Psoas muscle (tissue), 8 donors: ENCODE measurements around the gene ITM2C. TPM values are rescaled to one million over a fixed set of nuclear protein-coding genes. Genes with fewer than 3 reads are reported as not detected.

Source experiments
- ATAC-seq, 4 donors: fragments of 200-7000 bp; cut with Tn5 transposase; one replicate each; pipeline ENCODE4 v1.9.1; 2020; ENCODE audit warnings: moderate library complexity in 3 of 4, mild to moderate bottlenecking in 2 of 4
- DNase-seq, 2 donors: peaks; one replicate each; pipeline ENCODE4 v3.0.0-alpha.2; 2020
- H3K27ac ChIP-seq: fragments of 200-600 bp; one replicate; pipeline ENCODE4 v1.8.0; 2022
- H3K27me3 ChIP-seq, 3 donors: fragments of 200-600 bp in 1 of 3; one replicate each; pipeline versions ENCODE4 v1.6.1 to v1.8.0; 2013 to 2022; ENCODE audit warnings: low read length in 2 of 3, mild to moderate bottlenecking in 2 of 3, moderate library complexity in 1 of 3; ENCODE audit not compliant: insufficient read depth in 3 of 3
- H3K36me3 ChIP-seq, 2 donors: fragments of 200-600 bp in 1 of 2; one replicate each; pipeline versions ENCODE4 v1.6.1 to v1.8.0; 2013 to 2022; ENCODE audit warnings: low read depth in 1 of 2, mild to moderate bottlenecking in 1 of 2, moderate library complexity in 1 of 2; ENCODE audit not compliant: insufficient read depth in 1 of 2
- H3K4me1 ChIP-seq: fragments of 200-600 bp; one replicate; pipeline ENCODE4 v1.8.0; 2022
- H3K4me3 ChIP-seq: fragments of 200-600 bp; one replicate; pipeline ENCODE4 v1.8.0; 2022; ENCODE audit warnings: mild to moderate bottlenecking
- H3K9me3 ChIP-seq: fragments of 200-600 bp; one replicate; pipeline ENCODE4 v1.8.0; 2022
- CTCF ChIP-seq: fragments of 200-600 bp; IDR thresholded peaks from one replicate; pipeline ENCODE4 v1.8.0; 2022; ENCODE audit warnings: antibody characterized with exemption
- WGBS, 3 donors: extraction: QIAGEN DNeasy Blood & Tissue Kit; methylation state at CpG; one replicate each; pipeline versions ENCODE4 v1.1.6 to v1.1.7; 2013; 5-methylcytosine and 5-hydroxymethylcytosine counted together
- intact Hi-C, 2 donors: fragments of 100-400 bp; cut with DNase I; formaldehyde crosslinking; loops; one replicate each; pipeline versions ENCODE4 v1.11.0 to v1.14.2; 2022
- polyA plus RNA-seq, 3 donors: library from polyadenylated mRNA; stranded (reverse); fragments of 200-250 nt; gene quantifications; one replicate each; pipeline ENCODE4 v1.2.3, GENCODE V29; 2013
- total RNA-seq, 4 donors: library from RNA; stranded (reverse); fragmentation: NEBNext Ultra II Directional in 2 of 4; extraction: Animal tissue kit (Norgen Biotek cat#: 25700) in 2 of 4; gene quantifications; one replicate each; pipeline versions ENCODE4 v1.2.1 to v1.2.4, GENCODE V29; 2021 to 2023
- donor health status: healthy with polysubstance abuse.
- donor health status: DM: no; HTN: no; CAD: no; lungs with moderate emphysema.
- donor health status: Bipolar disorder and iron deficiency.
- donor health status: healthy.
- donor health status: DM: yes; HTN: yes; CAD: no.
- donor health status: DM: no; HTN: no; CAD: no.
- donor health status: DM: no; HTN: no; CAD: no.
- donor health status: DM: yes; HTN: yes; CAD: no.

ITM2C gene
- total and polyA plus RNA-seq, 7 donors = 9.0 to 20.3 (median 11.5) TPM

DNA sequence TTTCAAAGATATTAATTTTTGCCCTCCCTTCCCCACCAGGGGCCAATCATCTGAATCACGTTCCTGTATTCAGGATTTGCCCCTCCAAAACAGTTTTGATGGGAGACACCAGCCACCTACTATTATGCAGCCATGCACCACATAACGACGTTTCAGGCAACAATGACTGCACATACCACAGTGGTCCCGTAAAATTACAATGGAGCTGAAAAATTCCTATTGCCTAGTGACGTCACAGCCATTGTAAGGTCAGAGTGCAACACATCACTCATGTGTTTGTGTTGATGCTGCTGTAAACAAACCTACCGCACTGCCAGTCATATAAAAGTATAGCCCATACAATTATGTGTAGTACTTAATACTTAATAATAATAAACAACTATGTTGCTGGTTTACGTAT lies 22.6 kb downstream of the ITM2C start:
- Histone ChIP-seq H3K4me3 (no peak overlapping the region), H3K36me3 (no peaks in the 10 kb centered on the region), H3K27ac (no peak overlapping the region), H3K9me3 (no peaks in the 10 kb centered on the region), H3K27me3 (peaks cover 0 to 3% (median 0%) of the 10 kb centered on the region in 3 donors), H3K4me1 (no peaks in the 10 kb centered on the region)
- no peak for ATAC-seq
- TF ChIP-seq CTCF = no peak
- DNase-seq = no peak
- intact Hi-C loops = no loop called here
- 70 to 73% (median 72%) methylated on average over 7 of the region's 7 CpGs for WGBS, 3 donors

DNA sequence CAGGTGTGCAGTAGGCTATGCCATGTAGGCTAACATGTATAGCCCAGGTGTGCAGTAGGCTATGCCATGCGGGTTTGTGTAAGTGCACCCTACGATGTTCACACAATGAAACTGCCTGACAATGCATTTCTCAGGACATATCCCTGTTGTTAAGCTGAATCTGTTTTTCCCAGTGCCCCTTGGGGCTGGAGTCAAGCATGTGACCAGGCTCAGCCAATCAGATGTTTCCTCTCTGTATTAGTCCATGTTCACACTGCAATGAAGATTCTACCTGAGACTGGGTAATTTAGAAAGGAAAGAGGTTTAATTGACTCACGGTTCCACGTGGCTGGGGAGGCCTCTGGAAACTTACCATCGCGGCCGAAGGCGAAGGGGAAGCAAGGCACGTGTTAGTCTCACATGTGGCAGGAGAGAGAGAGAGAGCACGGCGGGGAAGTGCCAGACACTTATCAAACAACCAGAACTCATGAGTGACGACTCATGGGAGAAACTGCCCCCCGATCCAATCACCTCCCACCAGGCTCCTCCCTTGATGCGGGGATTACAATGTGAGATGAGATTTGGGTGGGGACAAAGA lies 24.2 kb downstream of the ITM2C start:
- Histone ChIP-seq H3K27me3 (peaks cover 0 to 5% (median 0%) of the 10 kb centered on the region in 3 donors), H3K4me1 (no peaks in the 10 kb centered on the region), H3K27ac (no peak overlapping the region), H3K4me3 (no peak overlapping the region), H3K36me3 (no peaks in the 10 kb centered on the region), H3K9me3 (no peaks in the 10 kb centered on the region)
- WGBS, 3 donors = 87 to 91% (median 91%) methylated on average over 14 of the region's 14 CpGs
- intact Hi-C loops = no loop called here
- no peak for DNase-seq
- no peak for ATAC-seq
- no peak for TF ChIP-seq CTCF

DNA sequence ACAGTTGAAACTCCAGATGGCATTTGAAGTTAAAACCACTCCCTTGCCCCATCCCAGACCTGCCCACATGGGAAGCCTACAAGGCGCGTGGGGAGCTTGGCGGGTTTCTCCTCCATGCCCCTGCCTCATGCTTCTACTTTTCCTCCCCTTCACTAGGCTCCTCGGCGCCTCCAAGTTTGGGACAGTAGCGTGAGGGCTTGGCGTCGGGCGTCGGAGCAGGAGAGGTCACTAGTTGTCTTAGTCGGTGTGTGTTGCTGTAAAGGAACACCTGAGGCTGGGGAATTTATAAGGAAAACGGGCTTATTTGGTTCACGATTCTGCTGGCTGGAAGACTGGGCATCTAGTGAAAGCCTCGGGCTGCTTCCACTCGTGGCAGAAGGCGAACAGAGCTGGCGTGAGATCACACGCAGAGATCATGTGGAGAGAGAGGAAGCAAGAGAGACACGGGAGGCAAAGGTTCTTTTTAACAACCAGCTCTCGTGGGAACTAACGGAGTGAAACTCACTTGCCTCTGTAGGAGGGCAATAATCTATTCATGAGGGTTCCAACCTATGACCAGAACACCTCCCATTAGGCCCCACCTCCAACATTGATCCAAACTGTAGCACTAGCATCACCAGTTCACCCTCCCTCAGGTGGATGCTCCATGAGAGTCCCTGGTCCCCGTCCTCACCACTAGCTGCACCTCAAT lies 25.3 kb downstream of the ITM2C start:
- DNase-seq (no peak), ATAC-seq (no peak)
- H3K4me1 ChIP-seq = no peaks in the 10 kb centered on the region
- no peak overlapping the region for H3K4me3 ChIP-seq
- no peaks in the 10 kb centered on the region for H3K36me3 ChIP-seq
- H3K9me3 ChIP-seq = no peaks in the 10 kb centered on the region
- peaks cover 0 to 5% (median 0%) of the 10 kb centered on the region in 3 donors for H3K27me3 ChIP-seq
- WGBS, 3 donors = 82 to 86% (median 84%) methylated on average over 22 of the region's 22 CpGs
- no peak for TF ChIP-seq CTCF
- no peak overlapping the region for H3K27ac ChIP-seq
- intact Hi-C loops = no loop called here

DNA sequence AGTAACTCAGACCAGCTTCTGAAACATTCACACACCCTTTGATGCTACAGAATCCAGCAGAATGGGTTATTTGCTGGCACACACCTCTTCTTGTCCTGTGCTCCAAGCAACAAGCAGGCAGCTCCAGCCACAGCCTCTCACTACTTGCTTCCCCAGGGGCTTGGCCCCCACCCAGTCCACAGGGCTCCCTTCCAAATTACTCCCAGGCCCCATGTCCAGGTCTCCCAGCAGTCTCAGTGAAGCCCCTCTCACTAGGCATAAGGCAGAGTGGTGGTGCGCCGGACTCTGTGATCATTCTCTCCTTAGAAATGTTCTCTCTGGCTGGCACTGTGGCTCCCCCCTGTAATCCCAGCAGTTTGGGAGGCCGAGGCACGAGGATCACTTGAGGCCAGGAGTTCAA lies 25.9 kb downstream of the ITM2C start:
- no peak for DNase-seq
- Histone ChIP-seq H3K36me3 (no peaks in the 10 kb centered on the region), H3K4me3 (no peak overlapping the region), H3K4me1 (no peaks in the 10 kb centered on the region), H3K9me3 (no peaks in the 10 kb centered on the region), H3K27me3 (peaks cover 0 to 5% (median 0%) of the 10 kb centered on the region in 3 donors), H3K27ac (no peak overlapping the region)
- 81 to 91% (median 88%) methylated on average over 4 of the region's 4 CpGs for WGBS, 3 donors
- no peak for ATAC-seq
- TF ChIP-seq CTCF = no peak
- intact Hi-C loops = no loop called here

- Histone ChIP-seq H3K27me3 (peaks cover 0 to 5% (median 3%) of the 10 kb centered on the region in 3 donors), H3K27ac (no peak overlapping the region), H3K4me3 (no peak overlapping the region), H3K36me3 (no peaks in the 10 kb centered on the region), H3K4me1 (no peaks in the 10 kb centered on the region), H3K9me3 (no peaks in the 10 kb centered on the region)
- intact Hi-C loops = no loop called here
- no peak for TF ChIP-seq CTCF
- no peak for DNase-seq
- WGBS, 3 donors = 24 to 37% (median 32%) methylated on average over 5 of the region's 5 CpGs
- no peak for ATAC-seq
Measured at GRCh38 chr2:230891064-230891463, 26.3 kb downstream of the ITM2C start.
